ENCODE results near the gene ARHGAP29. TPM values are rescaled to one million over a fixed set of nuclear protein-coding genes. Genes with fewer than 3 reads are reported as not detected.

The ARHGAP29 gene
- total and polyA plus RNA-seq, 5 donors from 2014 or later = not detected

GRCh38 chr1:94228640-94229375 lies 8.6 kb downstream of the ARHGAP29 start:
- H3K27me3 ChIP-seq (ENCODE audit: control insufficient read depth, insufficient read depth, low read length) = peaks cover 11% of the 10 kb centered on the region
- DNase-seq (no peak), ATAC-seq (ENCODE audit: low read depth in 2 of 2) (no peak)
- H3K36me3 ChIP-seq (ENCODE audit: control insufficient read depth, insufficient read depth, low read length) = no peaks in the 10 kb centered on the region
- H3K9me3 ChIP-seq (ENCODE audit: control insufficient read depth in 2 of 2, low read length in 2 of 2) = no peaks in the 10 kb centered on the region
- H3K27ac Mint-ChIP-seq = no peak overlapping the region
- peaks cover 32% of the 10 kb centered on the region for H3K27me3 Mint-ChIP-seq
- H3K4me3 Mint-ChIP-seq = no peak overlapping the region
- H3K36me3 Mint-ChIP-seq = no peaks in the 10 kb centered on the region
- H3K4me3 ChIP-seq (ENCODE audit: low read depth, low read length) = no peak overlapping the region
- no peak overlapping the region for H3K27ac ChIP-seq (ENCODE audit: insufficient read depth, low read length, poor library complexity, severe bottlenecking)
- H3K9me3 Mint-ChIP-seq = peaks cover 0 to 2% (median 0%) of the 10 kb centered on the region in 7 donors
- no peaks in the 10 kb centered on the region for H3K4me1 Mint-ChIP-seq
- H3K4me1 ChIP-seq (ENCODE audit: control insufficient read depth, insufficient read depth, low read length, poor library complexity, severe bottlenecking) = no peaks in the 10 kb centered on the region

- H3K36me3 Mint-ChIP-seq = no peaks in the 10 kb centered on the region
- no peak for ATAC-seq (ENCODE audit: low read depth in 2 of 2)
- no peak overlapping the region for H3K27ac Mint-ChIP-seq
- DNase-seq = no peak
- H3K27me3 ChIP-seq (ENCODE audit: control insufficient read depth, insufficient read depth, low read length) = peaks cover 5% of the 10 kb centered on the region
- H3K4me1 ChIP-seq (ENCODE audit: control insufficient read depth, insufficient read depth, low read length, poor library complexity, severe bottlenecking) = no peaks in the 10 kb centered on the region
- H3K36me3 ChIP-seq (ENCODE audit: control insufficient read depth, insufficient read depth, low read length) = no peaks in the 10 kb centered on the region
- no peak overlapping the region for H3K4me3 ChIP-seq (ENCODE audit: low read depth, low read length)
- H3K9me3 Mint-ChIP-seq = no peaks in the 10 kb centered on the region
- no peak overlapping the region for H3K4me3 Mint-ChIP-seq
- H3K9me3 ChIP-seq (ENCODE audit: control insufficient read depth in 2 of 2, low read length in 2 of 2) = no peaks in the 10 kb centered on the region
- no peak overlapping the region for H3K27ac ChIP-seq (ENCODE audit: insufficient read depth, low read length, poor library complexity, severe bottlenecking)
- no peaks in the 10 kb centered on the region for H3K4me1 Mint-ChIP-seq
- peaks cover 23% of the 10 kb centered on the region for H3K27me3 Mint-ChIP-seq
Observed at GRCh38 chr1:94227624-94228023, 9.8 kb downstream of the ARHGAP29 start.

- ATAC-seq (ENCODE audit: low read depth in 2 of 2) = no peak
- no peak for DNase-seq
- no peak overlapping the region for H3K4me3 ChIP-seq (ENCODE audit: low read depth, low read length)
- H3K27ac Mint-ChIP-seq = no peak overlapping the region
- no peaks in the 10 kb centered on the region for H3K36me3 ChIP-seq (ENCODE audit: control insufficient read depth, insufficient read depth, low read length)
- H3K4me3 Mint-ChIP-seq = no peak overlapping the region
- no peaks in the 10 kb centered on the region for H3K36me3 Mint-ChIP-seq
- peaks cover under 1% of the 10 kb centered on the region for H3K27me3 ChIP-seq (ENCODE audit: control insufficient read depth, insufficient read depth, low read length)
- H3K27me3 Mint-ChIP-seq = peaks cover 23% of the 10 kb centered on the region
- H3K27ac ChIP-seq (ENCODE audit: insufficient read depth, low read length, poor library complexity, severe bottlenecking) = no peak overlapping the region
- peaks cover 0 to 2% (median 0%) of the 10 kb centered on the region in 7 donors for H3K9me3 Mint-ChIP-seq
- H3K4me1 ChIP-seq (ENCODE audit: control insufficient read depth, insufficient read depth, low read length, poor library complexity, severe bottlenecking) = no peaks in the 10 kb centered on the region
- H3K4me1 Mint-ChIP-seq = no peaks in the 10 kb centered on the region
- H3K9me3 ChIP-seq (ENCODE audit: control insufficient read depth in 2 of 2, low read length in 2 of 2) = no peaks in the 10 kb centered on the region
Observed at GRCh38 chr1:94225845-94226244, 11.5 kb downstream of the ARHGAP29 start.

GRCh38 chr1:94218332-94218731 lies 19.1 kb downstream of the ARHGAP29 start:
- Mint-ChIP-seq H3K27ac (no peak overlapping the region), H3K9me3 (peaks cover 0 to 3% (median 0%) of the 10 kb centered on the region in 7 donors)

GRCh38 chr1:94215955-94216354 lies 21.4 kb downstream of the ARHGAP29 start:
- Histone ChIP-seq H3K4me3 (ENCODE audit: low read depth, low read length) (no peak overlapping the region), H3K9me3 (ENCODE audit: control insufficient read depth in 2 of 2, low read length in 2 of 2) (no peaks in the 10 kb centered on the region), H3K27me3 (ENCODE audit: control insufficient read depth, insufficient read depth, low read length) (no peaks in the 10 kb centered on the region), H3K27ac (ENCODE audit: insufficient read depth, low read length, poor library complexity, severe bottlenecking) (no peak overlapping the region), H3K36me3 (ENCODE audit: control insufficient read depth, insufficient read depth, low read length) (no peaks in the 10 kb centered on the region), H3K4me1 (ENCODE audit: control insufficient read depth, insufficient read depth, low read length, poor library complexity, severe bottlenecking) (no peaks in the 10 kb centered on the region)
- ATAC-seq (ENCODE audit: low read depth in 2 of 2) (no peak), DNase-seq (no peak)
- Mint-ChIP-seq H3K27me3 (peaks cover 8% of the 10 kb centered on the region), H3K4me1 (no peaks in the 10 kb centered on the region), H3K27ac (no peak overlapping the region), H3K4me3 (no peak overlapping the region), H3K9me3 (peaks cover 0 to 3% (median 0%) of the 10 kb centered on the region in 7 donors), H3K36me3 (no peaks in the 10 kb centered on the region)

More at GRCh38 chr1:94218332-94218731, 19.1 kb downstream of the ARHGAP29 start:
- Mint-ChIP-seq H3K36me3 (no peaks in the 10 kb centered on the region), H3K4me3 (no peak overlapping the region), H3K4me1 (no peaks in the 10 kb centered on the region), H3K27me3 (peaks cover 8% of the 10 kb centered on the region)
- no peaks in the 10 kb centered on the region for H3K36me3 ChIP-seq (ENCODE audit: control insufficient read depth, insufficient read depth, low read length)
- DNase-seq = no peak
- no peak for ATAC-seq (ENCODE audit: low read depth in 2 of 2)
- no peak overlapping the region for H3K27ac ChIP-seq (ENCODE audit: insufficient read depth, low read length, poor library complexity, severe bottlenecking)
- H3K4me3 ChIP-seq (ENCODE audit: low read depth, low read length) = no peak overlapping the region
- no peaks in the 10 kb centered on the region for H3K9me3 ChIP-seq (ENCODE audit: control insufficient read depth in 2 of 2, low read length in 2 of 2)
- H3K27me3 ChIP-seq (ENCODE audit: control insufficient read depth, insufficient read depth, low read length) = no peaks in the 10 kb centered on the region
- H3K4me1 ChIP-seq (ENCODE audit: control insufficient read depth, insufficient read depth, low read length, poor library complexity, severe bottlenecking) = no peaks in the 10 kb centered on the region

GRCh38 chr1:94209982-94210381 lies 27.4 kb downstream of the ARHGAP29 start:
- no peak for DNase-seq
- no peaks in the 10 kb centered on the region for H3K4me1 ChIP-seq (ENCODE audit: control insufficient read depth, insufficient read depth, low read length, poor library complexity, severe bottlenecking)
- peaks cover 0 to 3% (median 0%) of the 10 kb centered on the region in 7 donors for H3K9me3 Mint-ChIP-seq

GRCh38 chr1:94209425-94209824 lies 28.0 kb downstream of the ARHGAP29 start:
- H3K27ac Mint-ChIP-seq = no peak overlapping the region
- Histone ChIP-seq H3K27ac (ENCODE audit: insufficient read depth, low read length, poor library complexity, severe bottlenecking) (no peak overlapping the region), H3K27me3 (ENCODE audit: control insufficient read depth, insufficient read depth, low read length) (no peaks in the 10 kb centered on the region), H3K4me3 (ENCODE audit: low read depth, low read length) (no peak overlapping the region), H3K9me3 (ENCODE audit: control insufficient read depth in 2 of 2, low read length in 2 of 2) (no peaks in the 10 kb centered on the region), H3K36me3 (ENCODE audit: control insufficient read depth, insufficient read depth, low read length) (no peaks in the 10 kb centered on the region), H3K4me1 (ENCODE audit: control insufficient read depth, insufficient read depth, low read length, poor library complexity, severe bottlenecking) (no peaks in the 10 kb centered on the region)
- peaks cover 0 to 2% (median 0%) of the 10 kb centered on the region in 7 donors for H3K9me3 Mint-ChIP-seq
- H3K27me3 Mint-ChIP-seq = no peaks in the 10 kb centered on the region
- no peak overlapping the region for H3K4me3 Mint-ChIP-seq
- H3K4me1 Mint-ChIP-seq = no peaks in the 10 kb centered on the region
- DNase-seq (no peak), ATAC-seq (ENCODE audit: low read depth in 2 of 2) (no peak)
- H3K36me3 Mint-ChIP-seq = no peaks in the 10 kb centered on the region

More at GRCh38 chr1:94209982-94210381, 27.4 kb downstream of the ARHGAP29 start:
- no peaks in the 10 kb centered on the region for H3K36me3 ChIP-seq (ENCODE audit: control insufficient read depth, insufficient read depth, low read length)
- Mint-ChIP-seq H3K27me3 (no peaks in the 10 kb centered on the region), H3K4me3 (no peak overlapping the region), H3K36me3 (no peaks in the 10 kb centered on the region), H3K27ac (no peak overlapping the region), H3K4me1 (no peaks in the 10 kb centered on the region)
- H3K27me3 ChIP-seq (ENCODE audit: control insufficient read depth, insufficient read depth, low read length) = no peaks in the 10 kb centered on the region
- H3K4me3 ChIP-seq (ENCODE audit: low read depth, low read length) = no peak overlapping the region
- H3K9me3 ChIP-seq (ENCODE audit: control insufficient read depth in 2 of 2, low read length in 2 of 2) = no peaks in the 10 kb centered on the region
- no peak for ATAC-seq (ENCODE audit: low read depth in 2 of 2)
- H3K27ac ChIP-seq (ENCODE audit: insufficient read depth, low read length, poor library complexity, severe bottlenecking) = no peak overlapping the region

- Mint-ChIP-seq H3K27ac (no peak overlapping the region), H3K27me3 (no peaks in the 10 kb centered on the region), H3K9me3 (no peaks in the 10 kb centered on the region), H3K36me3 (no peaks in the 10 kb centered on the region), H3K4me3 (no peak overlapping the region), H3K4me1 (no peaks in the 10 kb centered on the region)
- DNase-seq (no peak), ATAC-seq (ENCODE audit: low read depth in 2 of 2) (no peak)
- no peaks in the 10 kb centered on the region for H3K36me3 ChIP-seq (ENCODE audit: control insufficient read depth, insufficient read depth, low read length)
- H3K27me3 ChIP-seq (ENCODE audit: control insufficient read depth, insufficient read depth, low read length) = no peaks in the 10 kb centered on the region
- no peak overlapping the region for H3K27ac ChIP-seq (ENCODE audit: insufficient read depth, low read length, poor library complexity, severe bottlenecking)
- no peak overlapping the region for H3K4me3 ChIP-seq (ENCODE audit: low read depth, low read length)
- H3K4me1 ChIP-seq (ENCODE audit: control insufficient read depth, insufficient read depth, low read length, poor library complexity, severe bottlenecking) = no peaks in the 10 kb centered on the region
- H3K9me3 ChIP-seq (ENCODE audit: control insufficient read depth in 2 of 2, low read length in 2 of 2) = no peaks in the 10 kb centered on the region
Observed at GRCh38 chr1:94207695-94208094, 29.7 kb downstream of the ARHGAP29 start.
